GM19099 (cell line): ENCODE measurements around the gene SPRYD3.

Experiments
- POLR2A ChIP-seq: IDR thresholded peaks from 3 replicates; pipeline ENCODE4 v1.6.1; 2011; ENCODE audit warnings: low read depth; ENCODE audit not compliant: insufficient read length; ENCODE audit errors: extremely low read depth

Gene SPRYD3

DNA sequence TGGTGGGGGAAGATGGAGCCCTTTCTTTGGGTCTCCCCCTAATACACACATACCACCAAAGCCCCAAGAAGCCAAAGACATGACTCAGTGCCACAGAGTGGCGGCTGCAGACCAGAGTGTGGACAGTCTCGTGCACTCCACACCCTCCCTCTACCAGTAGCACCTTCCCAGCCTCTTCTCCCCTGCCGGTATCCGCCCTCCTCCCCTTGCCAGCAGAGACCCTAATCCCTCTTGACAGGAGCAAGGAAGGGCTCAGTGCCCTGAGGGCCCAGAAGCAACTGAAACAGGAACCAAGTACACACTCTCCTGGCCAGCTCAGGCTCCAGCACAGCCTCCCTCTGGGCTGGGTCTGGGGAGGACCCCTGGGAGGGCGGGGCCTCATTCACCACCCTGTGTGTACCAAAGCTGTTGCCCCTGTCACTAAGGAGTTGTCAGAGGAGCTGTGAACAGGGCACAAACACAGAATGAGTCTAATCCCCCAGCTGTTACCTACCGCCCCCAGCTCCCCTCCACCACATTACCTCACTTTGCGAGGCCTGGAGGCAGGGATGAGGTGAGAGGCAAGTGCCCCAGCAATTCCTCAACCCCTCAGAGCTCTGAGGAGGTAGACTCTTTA is 8.2 kb downstream of the SPRYD3 start:
- no peak for TF ChIP-seq POLR2A

- no peak for TF ChIP-seq POLR2A
Measured at GRCh38 chr12:53069621-53070410, 9.4 kb downstream of the SPRYD3 start.

GRCh38 chr12:53068811-53069585 is 10.2 kb downstream of the SPRYD3 start:
- no peak for TF ChIP-seq POLR2A

- TF ChIP-seq POLR2A: no peak
Measured at GRCh38 chr12:53067993-53068770, 11.0 kb downstream of the SPRYD3 start.

GRCh38 chr12:53067074-53067992 is 11.9 kb downstream of the SPRYD3 start:
- TF ChIP-seq POLR2A: no peak

DNA sequence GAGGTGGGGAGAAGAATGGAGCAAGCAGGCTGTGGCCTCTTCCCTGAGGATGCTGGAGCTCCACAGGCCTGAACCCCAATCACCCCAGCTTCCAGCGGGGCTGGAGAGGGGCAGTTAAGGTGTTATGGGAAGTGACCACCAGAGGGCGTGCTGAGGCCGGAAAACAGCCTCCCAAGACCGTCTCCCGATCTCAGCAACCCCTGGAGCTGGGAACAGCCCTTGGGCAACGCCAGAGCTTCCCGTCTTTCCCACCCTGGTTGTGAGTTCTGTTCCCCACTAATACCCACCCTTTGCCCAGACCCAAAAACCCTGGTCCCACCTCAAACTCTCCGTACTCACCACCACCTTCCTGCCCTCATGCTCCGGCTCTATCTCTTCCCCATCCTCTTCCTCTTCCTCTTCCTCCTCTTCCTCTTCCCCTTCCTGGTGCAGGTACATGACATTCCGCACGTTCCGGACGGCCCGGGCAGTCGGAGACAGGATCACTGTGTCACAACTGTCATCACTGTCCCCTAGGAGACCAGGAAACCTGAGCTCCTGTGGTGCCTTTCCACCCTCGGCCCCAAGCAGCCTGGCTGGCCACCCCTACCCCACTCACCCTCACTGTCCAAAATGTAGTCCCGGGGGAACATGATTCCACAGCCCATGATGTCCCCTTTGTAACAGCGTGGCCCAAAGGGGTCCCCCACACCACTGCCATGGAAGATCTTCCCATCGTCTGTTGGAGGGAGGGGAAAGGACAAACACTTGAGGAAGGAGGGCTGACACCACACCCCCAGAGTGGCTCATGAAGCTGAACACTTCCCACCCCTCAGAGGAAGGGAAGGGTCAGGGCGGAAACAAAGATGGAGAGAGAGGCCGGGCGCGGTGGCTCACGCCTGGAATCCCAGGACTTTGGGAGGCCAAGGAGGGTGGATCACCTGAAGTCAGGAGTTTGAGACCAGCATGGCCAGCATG is 12.9 kb downstream of the SPRYD3 start:
- no peak for TF ChIP-seq POLR2A

GRCh38 chr12:53065470-53065869 is 13.7 kb downstream of the SPRYD3 start:
- TF ChIP-seq POLR2A: no peak

GRCh38 chr12:53064613-53065436 is 14.4 kb downstream of the SPRYD3 start:
- TF ChIP-seq POLR2A: no peak

DNA sequence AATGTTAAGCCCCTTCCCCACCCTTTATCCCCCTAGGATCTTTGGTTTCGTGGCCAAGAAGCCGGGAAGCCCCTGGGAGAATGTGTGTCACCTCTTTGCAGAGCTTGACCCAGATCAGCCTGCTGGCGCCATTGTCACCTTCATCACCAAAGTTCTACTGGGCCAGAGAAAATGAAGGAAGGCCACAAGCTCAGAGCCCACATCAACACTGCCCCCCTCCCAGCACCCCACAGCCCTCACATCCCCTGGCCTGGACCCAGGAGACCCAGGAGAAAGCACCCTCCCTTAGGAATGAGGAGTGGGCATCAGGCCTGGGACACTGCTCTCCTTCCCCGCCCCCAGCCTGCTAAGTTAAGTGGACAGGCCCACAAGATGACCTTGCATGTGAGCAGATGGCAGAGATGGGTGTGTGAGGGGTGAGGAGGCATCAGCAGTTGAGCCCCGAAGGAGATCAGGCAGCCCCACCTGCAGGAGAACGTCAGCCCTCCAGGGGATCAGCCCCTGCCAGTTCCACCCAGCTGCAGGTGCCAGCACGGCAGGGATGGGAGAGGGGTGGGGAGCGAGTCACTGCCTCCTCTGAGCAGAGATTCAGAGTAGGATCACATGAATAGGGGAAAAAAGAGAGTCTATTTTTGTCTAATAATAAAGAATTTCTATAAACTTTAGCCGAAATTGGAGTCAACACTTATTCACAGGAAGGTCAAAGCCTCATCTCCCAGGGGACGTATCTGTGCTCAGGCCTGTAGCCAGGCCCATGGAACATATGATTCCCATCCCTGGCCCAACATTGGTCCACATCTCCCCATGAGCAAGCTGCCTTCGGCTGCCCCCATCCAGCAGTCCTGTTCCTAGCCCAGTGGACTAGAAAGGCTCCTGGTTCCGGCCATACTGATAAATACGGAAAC is 15.2 kb downstream of the SPRYD3 start:
- no peak for TF ChIP-seq POLR2A

DNA sequence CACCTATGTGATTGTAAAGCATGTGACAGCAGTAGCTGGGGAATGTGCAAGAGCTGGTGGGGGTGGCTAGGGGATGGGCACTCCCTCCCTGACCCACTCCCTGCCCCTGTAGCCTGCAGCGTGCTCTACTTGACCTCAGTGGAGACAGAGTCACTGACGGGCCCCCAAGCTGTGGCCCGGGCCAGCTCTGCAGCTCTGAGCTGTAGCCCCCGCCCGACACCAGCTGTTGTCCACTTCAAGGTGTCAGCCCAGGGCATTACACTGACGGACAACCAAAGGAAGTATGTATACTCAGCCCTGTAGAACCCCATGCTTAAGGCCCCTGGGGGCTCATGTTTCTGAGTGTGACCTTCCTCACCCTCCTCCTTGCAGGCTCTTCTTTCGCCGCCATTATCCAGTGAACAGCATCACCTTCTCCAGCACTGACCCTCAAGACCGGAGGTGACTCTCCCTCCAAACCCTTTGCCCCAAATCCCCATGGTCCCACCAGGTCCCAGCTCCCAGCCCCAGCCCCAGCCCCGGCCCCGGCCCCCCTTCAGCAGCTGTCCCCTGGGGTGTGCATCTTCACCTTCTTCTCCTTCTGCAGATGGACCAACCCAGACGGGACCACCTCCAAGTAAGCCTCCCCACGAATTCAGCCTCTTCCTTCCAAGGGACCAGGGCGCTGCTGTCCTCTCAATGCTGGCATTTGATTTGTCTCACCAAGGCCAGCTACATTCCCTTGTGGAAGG is 16.0 kb downstream of the SPRYD3 start:
- no peak for TF ChIP-seq POLR2A
